HTERT RPE-1 (cell line): ENCODE results near the gene MCU.

Experiments used
- in situ Hi-C: fragments of 300-500 bp; cut with MboI; formaldehyde crosslinking; loops from 4 replicates; pipeline ENCODE4 v1.14.3; 2020; ENCODE audit warnings: low sequenced_read_pairs

The MCU gene

DNA sequence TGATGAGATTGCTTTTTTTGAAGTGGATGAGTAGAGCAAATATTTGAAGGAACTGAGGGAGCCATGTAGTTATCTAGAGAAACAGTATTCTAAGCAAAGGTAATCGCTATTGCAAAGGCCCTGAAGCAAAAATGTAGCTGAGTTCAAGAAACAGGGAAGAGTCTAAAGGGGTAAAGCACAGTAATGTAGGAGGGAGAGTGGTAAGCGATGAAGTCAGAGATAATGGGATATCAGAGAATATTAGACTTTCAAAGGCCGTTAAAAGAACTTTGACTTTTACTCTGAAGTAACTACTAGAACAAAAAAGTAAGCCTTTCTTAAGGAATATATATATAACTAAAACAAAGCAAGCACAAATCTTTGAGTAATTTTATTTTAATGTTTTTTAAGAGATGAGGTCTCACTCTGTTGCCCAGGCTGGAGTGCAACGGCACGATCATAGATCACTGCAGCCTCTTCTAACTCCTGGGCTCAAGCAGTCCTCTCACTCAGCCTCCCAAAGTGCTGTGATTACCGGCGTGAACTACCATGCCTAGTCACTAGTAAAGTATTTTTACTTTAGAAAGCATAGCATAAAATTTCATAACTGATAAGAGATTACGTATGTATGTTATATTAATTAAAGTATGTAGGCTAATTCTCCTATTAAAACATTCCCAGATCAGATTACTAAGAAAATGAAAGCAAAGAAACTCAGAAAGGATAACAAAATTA lies 139.9 kb downstream of the MCU start:
- in situ Hi-C loops: no loop called here

DNA sequence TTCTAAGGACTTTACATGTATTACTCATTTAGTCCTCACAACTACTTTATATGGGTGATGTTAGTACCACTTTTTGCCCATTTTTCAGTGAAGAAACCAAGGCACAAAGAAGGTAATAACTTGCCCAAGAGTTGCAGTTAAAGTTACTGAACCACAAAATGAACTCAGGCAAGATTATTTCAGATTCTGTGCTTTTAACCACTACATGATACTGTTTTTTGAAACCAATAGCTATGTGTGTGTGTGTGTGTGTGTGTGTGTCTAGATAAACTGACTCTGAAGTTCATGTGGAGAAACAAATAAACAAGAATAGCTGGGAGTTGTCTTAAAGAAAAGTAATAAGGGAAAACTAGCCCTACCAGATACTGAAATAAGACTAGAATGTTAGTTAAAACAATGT lies 140.8 kb downstream of the MCU start:
- in situ Hi-C loops: no loop called here

DNA sequence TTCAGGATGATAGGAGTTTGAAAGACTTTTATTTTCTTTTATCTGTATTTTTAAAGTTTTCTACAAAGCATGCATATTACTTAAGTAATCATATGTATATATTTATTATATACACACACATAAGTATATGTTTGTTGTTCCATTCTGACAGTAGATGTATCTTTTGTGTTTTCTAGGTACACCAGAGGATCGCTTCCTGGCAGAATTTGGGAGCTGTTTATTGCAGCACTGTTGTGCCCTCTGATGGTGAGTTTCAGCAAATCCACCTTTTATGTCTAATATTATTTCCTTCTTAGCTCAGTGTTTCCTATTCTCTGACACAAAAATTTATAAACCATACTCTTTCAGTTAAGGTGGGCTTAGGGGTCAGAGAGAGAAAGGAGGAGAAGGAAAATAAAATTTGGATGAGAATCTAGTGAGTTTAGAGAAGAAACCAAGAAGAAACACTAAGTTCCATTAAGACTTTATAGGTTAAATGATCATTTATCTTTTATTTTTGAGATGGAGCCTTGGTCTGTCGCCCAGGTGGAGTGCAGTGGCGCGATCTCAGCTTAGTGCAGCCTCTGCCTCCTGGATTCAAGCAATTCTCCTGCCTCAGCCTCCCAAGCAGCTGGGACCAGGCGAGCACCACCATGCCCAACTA lies 142.4 kb downstream of the MCU start:
- in situ Hi-C loops: no loop called here

DNA sequence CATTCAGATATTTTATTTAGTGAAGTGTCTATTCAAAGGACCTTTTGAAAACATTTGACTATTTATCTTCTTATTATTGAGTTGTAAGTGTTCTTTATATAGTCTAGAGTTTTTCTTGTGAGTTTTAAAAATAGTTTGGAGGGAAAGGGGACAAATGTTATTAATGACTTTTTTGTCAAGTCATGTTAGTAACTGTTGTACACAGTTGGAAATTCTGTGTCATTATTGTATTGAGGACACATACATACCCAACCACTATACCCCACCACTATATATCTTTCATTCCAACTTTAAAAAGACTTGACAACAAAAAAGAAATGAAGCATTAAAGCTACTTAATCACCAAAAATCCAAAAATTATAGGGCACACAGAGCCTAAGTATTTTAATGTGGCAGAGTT lies 148.4 kb downstream of the MCU start:
- in situ Hi-C loops: no loop called here

DNA sequence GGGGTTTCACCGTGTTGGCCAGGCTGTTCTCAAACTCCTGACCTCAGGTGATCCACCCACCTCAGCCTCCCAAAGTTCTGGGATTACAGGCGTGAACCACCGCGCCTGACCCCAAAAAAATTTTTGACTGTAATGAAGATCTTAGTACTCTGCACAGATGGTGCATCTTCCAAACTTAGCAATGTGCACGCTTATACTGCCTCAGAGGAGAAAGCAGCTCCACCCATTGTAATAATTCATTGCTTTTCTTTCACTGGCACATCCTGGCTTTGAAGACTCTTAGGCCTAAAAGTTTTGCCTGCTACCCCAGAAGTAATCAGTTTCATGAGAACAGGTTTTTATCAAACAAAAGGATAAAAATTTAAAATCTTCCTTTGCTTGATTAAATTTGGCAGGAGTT lies 149.5 kb downstream of the MCU start:
- in situ Hi-C loops: no loop called here

DNA sequence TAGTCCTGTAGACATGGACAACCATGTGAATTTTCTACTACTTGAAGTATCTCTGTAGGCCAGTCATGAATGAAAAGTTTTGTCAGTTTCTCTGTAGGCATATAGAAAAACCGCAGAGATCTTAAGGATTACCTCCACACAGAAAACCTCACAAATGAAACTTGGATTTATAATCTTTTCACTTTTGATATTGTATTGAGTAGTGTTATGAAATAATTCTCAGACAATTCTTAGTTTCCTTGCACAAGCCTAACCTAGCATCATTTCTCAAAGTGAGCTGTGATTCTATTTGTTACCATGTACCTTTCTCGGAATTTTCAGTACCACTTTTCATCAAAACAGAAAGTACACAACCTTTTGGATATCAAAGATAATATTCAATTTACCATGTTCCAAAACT lies 150.2 kb downstream of the MCU start:
- in situ Hi-C loops: no loop called here

DNA sequence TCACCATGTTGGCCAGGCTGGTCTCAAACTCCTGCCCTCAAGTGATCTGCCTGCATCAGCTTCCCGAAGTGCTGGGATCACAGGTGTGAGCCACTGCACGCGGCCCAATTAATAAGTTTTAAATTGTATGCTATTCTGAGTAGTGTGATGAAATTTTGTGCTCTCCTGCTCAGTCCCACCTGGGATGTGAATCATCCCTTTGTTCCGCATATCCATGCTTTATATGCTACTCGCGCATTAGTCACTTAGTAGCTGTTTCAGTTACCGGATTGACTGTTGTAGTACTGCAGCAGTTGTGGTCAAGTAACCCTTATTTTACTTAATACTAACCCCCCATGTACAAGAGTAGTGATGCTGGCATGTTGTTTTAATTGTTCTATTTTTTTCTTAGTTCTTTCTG lies 154.3 kb downstream of the MCU start:
- in situ Hi-C loops: no loop called here

DNA sequence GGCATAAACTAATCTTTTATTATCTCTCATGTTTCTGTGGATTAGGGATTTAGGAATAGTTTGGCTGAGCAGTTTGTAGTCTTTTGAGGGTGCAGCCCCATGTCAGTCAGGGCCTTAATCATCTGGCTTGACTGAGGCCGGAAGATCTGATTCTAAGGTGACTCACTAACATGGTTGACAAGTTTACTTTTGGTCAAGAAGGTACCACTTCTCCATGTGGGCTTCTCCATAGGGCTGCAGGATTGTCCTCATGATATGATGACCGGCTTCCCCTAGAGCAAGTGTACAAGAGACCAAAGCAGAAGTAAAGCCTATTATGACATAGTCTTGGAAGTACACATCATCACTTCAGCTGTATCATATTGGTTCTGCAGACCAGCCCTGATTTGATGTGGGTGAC lies 155.7 kb downstream of the MCU start:
- in situ Hi-C loops: no loop called here

DNA sequence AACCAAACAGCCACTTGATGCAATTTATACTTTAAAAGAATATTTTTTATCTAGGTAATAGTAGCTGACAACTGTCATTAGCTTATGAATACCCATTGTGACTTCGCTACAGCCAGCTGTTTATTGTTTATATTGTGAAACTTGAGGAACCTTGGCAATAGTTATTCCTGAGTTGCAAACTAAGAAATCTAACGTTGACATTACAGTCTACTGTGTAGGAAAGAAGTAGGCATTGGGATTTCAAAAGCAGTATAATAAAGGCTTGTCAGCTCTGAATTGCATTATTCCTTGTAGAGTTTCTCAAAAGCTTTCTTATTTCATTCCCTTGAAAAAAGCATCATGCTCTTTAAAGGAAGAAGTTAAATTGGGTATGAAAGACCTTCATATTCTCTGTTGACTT lies 158.9 kb downstream of the MCU start:
- in situ Hi-C loops: no loop called here

DNA sequence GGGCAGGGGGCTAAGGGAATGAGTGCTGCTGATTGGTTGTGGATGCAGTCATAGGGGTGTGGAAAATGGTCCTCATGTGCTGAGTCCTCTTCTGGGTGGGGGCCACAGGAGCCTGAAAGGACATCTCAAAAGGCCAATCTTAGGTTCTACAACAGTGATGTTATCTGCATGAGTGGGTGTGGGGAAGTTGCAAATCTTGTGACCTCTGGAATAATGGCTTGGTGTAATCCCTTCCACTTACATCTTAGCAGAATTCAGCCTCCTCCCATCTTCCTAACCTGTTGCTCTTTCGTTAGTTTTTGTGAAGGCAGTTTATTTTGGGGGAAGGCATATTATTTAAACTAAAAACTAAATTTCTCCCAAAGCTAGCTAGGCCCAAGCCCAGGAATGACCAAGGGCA lies 159.6 kb downstream of the MCU start:
- in situ Hi-C loops: no loop called here

DNA sequence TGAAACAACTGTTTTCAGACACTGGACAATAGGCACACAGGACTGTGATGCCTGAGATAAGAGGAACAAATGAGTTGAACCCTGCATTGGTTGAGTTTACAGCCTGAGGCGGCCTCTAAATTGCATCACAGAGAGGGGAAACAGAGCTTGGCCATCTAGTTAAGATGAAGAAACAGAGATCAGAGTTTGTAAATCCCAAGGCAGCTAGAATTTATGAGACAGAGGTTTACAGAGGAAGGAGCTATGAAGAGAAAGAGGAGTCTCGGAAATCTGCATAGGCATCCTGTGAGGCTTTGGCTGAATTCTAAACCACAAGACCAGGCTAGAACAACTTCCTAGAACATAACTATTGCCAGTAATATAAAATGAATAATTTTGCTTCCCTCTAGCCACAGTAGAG lies 160.6 kb downstream of the MCU start:
- in situ Hi-C loops: no loop called here

DNA sequence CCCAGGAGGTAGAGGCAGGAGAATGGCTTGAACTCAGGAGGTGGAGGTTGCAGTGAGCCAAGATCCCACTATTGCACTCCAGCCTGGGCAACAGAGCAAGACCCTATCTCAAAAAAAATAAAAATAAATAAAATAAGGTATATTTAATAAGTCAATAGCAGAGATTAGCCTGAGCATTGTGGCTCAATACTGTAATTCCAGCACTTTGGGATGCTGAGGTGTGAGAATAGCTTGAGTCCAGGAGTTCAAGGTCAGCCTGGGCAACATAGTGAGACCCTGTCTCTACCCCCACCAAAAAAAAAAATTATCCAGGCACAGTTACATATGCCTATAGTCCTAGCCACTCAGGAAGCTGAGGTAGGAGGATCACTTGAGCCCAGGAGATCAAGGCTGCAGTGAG lies 163.2 kb downstream of the MCU start:
- in situ Hi-C loops: no loop called here

DNA sequence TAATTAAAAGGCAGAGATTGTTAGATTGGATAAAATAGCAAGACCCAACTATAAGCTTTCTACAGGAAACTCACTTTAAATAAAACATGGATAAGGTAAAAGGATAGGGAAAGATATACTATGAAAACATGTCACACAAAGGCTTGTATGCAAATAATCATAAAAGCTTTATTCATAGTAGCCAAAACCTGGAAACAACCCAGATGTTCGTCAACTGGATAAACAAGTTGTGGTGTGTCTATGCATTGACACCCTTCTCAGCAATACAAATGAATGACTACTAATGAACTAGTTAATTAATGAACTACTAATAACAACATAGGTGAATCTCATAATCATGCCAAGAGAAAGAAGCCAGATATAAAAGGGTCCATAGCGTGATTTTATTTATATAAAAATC lies 163.8 kb downstream of the MCU start:
- in situ Hi-C loops: no loop called here

DNA sequence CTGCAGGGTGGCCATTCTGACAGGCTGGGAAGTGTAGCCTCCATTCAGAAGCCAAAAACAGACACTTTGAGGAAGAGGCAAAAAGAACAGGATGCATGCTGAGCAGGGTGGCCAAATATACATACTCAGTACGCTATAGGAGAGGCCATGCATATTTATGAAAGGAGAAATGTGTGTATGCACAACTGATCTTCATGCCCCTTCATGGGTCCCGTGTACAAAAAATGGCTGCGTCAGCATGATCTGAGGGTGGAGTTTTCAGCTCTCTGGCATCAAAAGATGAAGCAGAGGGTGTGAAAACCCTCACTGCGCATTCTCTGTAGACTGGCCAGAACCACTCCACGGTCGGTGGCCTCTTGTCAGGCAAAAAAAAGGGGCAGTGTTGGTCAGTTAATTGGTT lies 166.1 kb downstream of the MCU start:
- in situ Hi-C loops: no loop called here

DNA sequence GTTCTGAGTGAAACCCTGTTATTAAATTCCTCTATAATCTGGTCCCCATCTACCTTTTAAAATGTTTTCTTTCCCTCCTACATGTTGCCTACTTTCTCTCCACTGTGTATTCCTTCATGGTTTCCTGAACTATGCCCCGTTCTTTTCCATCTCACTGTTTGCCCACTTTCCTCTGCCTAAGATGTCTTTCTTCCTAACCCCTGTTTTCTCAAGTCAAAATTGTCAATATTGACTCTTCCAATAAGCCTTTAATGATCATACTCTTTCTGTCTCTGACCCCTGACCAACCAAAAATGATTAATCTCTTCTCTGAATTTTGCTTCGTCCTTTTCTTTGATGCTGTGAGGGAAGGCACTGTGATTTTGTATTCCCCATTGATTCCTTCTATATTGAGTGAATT lies 171.0 kb downstream of the MCU start:
- in situ Hi-C loops: no loop called here

DNA sequence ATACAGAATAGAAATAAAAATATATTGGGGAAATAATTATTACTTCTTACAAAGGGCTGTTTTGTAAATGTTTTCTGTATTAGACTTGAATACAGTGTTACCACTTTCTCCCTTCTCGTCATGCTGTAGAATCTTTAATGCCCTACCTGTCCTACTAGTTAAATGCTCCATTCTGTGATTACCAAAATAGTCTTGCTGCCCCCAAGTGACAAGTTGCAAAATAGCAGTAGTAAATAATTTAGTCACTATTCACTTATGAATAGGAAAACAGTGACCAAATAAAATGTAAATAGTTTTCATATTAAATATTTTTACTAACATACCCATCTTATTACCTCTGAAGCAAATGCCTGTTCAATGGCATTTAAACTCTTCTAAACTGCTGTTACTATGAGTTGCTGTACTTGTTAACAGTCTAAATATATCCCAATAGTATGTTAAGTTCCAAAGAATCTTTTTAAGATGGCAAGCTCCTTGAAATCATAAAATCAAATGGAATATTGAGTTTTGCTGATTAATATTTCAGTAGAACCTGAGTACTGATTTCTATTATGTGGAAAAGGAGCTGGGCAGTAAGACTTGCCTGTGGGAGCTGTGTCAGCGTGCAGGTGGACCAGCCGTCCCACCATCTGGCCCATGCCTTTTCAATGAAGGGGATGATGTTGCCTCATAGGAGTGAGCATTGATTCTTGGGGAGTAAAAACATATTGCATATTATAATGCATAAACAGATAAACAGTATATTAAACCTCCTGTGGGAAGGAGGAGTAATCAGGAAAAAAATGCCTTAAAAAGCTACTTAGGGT lies 183.5 kb downstream of the MCU start:
- in situ Hi-C loops: no loop called here

DNA sequence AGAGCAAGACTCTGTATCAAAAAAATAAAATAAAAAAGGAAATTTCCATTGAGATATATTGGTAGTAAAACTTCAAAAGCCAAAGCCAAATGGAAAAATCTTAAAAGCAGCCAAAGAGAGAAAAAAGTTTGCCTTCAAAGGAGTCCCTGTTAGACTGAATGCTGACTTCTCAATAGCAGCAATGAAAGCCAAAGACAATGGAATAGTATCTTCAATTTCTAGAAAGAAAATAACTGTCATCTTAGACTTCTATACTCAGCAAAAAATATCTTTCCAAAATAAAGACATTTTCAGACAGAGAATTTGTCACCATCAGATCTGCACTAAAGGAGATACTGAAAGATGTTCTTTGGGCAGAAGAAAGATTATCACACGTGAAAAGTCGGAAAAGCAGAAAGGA lies 187.3 kb downstream of the MCU start:
- in situ Hi-C loops: no loop called here

DNA sequence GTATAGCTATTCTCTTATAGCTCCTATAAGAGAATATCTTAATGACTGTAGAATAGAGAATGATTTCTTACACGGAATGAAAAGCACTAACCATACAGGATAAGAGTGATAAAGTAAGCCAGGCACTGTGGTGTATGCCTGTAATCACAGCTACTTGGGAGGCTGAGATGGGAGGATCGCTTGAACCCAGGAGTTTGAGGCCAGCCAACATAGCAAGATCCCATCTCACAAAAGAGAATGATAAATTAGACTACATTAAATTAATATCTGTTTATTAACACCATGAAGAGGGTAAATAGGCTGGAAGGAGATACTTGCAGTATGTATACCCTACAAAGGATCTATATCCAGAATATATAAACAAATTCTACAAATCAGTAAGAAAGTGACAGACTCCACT lies 189.3 kb downstream of the MCU start:
- in situ Hi-C loops: no loop called here

DNA sequence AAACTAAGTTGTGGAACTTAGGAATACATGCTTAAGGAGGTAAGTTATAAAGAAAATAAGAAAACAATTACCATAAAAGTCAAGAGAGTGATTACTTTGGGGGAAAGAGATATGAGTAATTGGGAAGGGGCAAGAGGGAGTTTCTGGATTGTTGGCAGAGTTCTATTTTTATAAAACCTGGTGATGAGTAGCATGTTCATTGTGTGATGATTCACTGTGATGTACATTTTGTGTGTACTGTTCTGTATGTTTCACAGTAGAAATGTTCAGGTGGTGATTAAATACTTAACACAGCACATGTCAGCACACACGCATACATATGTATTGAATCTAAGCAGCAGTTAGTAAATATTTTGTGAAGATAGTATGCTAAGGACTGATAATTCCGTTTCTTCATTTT lies 191.9 kb downstream of the MCU start:
- in situ Hi-C loops: no loop called here

DNA sequence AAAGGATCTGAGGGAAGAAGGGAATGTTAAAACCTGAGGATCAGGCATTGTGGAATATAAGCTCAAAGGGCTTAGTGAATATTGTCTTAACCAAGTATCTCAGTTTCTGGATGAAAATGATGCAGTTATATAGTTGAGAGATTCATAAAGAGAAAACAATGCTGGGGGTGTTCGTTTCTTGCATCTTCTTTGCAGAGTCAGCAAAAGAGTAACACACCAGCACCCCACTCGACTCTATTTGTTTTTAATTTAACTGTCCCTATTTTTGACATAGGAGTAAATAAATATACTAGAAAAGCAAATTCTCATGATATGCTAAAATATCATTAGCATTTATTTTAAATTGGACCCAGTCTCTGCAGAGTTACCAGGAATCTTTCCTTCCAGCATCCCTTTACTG lies 194.0 kb downstream of the MCU start:
- in situ Hi-C loops: no loop called here

DNA sequence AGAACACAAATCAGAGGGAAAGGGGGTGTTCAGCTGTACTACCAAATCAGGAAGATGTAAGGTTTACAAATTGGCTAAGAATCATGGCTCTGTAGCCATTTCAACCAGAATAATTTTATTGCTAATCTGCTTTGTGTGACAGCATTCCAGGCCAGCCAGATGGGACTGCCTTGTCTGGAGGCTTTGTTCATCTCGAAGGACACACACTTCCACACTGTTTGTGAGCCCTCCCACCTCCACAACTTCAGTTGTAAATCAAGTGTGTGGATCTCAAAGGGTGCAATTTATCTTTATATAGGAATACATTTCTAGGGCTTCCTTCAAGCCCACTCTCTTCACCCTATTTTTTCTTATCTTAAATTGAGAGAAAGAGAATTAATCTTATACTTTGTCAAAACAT lies 194.7 kb downstream of the MCU start:
- in situ Hi-C loops: no loop called here

DNA sequence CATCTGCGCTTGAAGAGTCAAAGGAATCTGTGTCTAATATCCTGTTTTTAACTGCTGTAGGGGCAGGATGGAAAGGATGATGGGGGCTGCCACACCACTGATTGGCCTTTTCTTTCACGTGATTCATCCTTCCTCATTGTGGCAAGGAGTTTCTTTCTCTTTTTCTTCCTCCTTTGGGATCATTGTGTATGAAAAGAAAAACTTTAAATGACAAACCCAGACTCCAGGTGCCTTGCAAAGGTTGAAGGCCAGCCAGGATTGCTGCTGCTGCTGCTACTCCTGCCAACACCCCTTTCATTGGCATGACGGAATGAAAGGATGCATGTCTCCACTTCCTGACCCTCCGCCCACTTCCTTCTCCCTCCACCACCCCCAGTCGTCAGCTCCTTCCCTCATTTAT lies 195.1 kb downstream of the MCU start:
- in situ Hi-C loops: no loop called here
